NOMO-1 (cell line): Measurements from ENCODE around the gene TMEM45A.

Experiments
- DNase-seq, 2 experiments: peaks; one replicate each; lab custom pipeline; 2025; ENCODE audit not compliant: unreplicated experiment in 2 of 2; lab: John Stamatoyannopoulos, UW

Gene TMEM45A

GRCh38 chr3:100606894-100607512, 114.6 kb downstream of the TMEM45A start:
- DNase-seq, result no peak

- no peak for DNase-seq
Measured at GRCh38 chr3:100609305-100609704, 116.9 kb downstream of the TMEM45A start, which contains the start of gene ADGRG7. Gene ADGRG7, plus strand, starts transcription at chr3:100609601. Its CDS starts 256 bp downstream, at chr3:100609857.

GRCh38 chr3:100609963-100610362, 117.5 kb downstream of the TMEM45A start:
- no peak for DNase-seq

- DNase-seq, result no peak
Measured at GRCh38 chr3:100611221-100611620, 118.8 kb downstream of the TMEM45A start.

GRCh38 chr3:100613721-100614390, 121.4 kb downstream of the TMEM45A start:
- no peak for DNase-seq

GRCh38 chr3:100614941-100615340, 122.5 kb downstream of the TMEM45A start:
- no peak for DNase-seq

- no peak for DNase-seq
Measured at GRCh38 chr3:100615684-100616083, 123.3 kb downstream of the TMEM45A start.

- DNase-seq, result no peak
Measured at GRCh38 chr3:100621251-100621650, 128.8 kb downstream of the TMEM45A start.
